NK-92 treated with Interleukin-12 subunit alpha and Interleukin-12 subunit beta, amount 100 ng/mL, for 24 hours (cell line): ENCODE measurements around the gene BRD3OS.

Source experiments
- DNase-seq: peaks from one replicate; lab custom pipeline; 2025; lab: John Stamatoyannopoulos, UW

BRD3OS gene

DNA sequence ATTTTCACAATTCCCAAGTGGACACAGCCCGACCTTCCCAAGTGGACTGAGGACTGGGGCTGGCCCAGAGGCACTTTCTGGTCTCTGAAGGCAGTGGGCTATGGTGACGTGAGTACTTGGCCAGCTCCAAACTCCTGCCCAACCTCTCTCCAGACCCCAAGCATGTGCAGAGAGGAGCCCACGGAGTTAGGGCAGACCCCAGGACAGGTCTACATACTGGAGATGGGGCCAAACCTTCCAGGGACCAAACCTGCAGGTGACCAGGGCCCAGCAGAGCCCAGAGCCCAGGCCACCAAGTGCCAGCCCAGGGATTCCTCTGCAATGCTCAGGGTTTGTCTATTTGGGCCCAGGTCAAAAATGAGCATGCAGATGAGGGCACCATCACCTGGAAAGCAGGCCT lies 27.2 kb downstream of the BRD3OS start:
- no peak for DNase-seq

DNA sequence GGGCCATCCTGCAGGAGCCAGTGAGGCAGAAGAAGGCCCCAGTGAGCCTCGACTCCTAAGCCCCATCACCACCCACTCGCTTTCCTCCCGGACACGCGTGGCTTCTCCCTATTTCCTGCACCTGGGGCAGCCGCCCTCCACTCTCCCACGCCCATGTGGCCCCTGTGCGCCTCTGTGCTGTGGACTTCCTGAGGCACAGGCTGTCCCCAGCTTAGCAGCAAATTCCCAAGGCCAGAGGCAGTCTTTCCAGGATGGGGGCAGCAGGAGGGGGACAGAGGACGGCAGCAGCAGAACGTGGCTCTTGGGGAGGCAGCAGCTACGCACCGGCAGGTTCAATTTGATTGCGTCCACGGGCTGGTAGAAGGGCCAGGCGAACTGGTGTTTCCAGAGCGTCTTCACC lies 27.7 kb downstream of the BRD3OS start:
- no peak for DNase-seq

- no peak for DNase-seq
Measured at GRCh38 chr9:134053401-134053871, 28.2 kb downstream of the BRD3OS start.

DNA sequence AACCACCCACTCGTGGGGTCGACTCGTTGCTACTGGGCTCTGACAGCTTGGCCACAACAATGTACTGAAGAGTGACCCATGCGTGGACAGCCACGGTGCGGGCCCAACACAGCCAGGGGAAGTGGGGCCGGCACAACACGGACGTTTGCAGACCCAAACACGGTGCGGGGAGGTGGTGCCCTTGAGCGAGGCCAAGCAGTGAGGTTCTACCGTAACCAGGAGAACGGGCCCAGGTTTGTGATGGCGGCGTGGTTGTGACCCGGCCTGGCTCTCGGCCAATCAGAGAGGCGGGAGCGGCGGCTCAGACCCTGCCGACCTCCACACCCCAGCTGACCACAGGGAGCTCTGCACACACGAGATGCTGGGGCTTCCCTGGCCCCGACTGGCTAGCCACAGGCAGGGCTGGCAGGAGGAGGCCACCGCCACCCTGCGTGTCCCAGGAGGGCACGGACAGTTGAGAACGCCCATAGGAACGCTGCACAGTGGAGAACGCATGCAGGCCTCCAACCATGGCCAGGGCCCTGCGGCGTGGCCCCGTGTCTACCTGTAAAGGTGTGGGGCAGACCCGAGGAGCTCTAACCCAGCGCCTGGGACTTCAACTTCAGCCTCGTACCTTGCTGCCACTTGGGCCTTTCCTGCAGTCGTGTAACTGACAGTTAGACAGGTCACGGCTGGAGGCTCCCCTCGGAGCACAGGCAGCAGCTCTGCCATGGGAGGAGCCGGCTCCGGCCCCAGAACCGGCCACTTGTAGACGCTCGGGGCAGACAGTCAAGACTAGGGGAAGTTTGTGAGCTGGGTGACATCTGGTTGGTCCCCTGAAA lies 28.9 kb downstream of the BRD3OS start:
- DNase-seq = no peak

GRCh38 chr9:134054891-134055811 lies 29.9 kb downstream of the BRD3OS start:
- DNase-seq = no peak

DNA sequence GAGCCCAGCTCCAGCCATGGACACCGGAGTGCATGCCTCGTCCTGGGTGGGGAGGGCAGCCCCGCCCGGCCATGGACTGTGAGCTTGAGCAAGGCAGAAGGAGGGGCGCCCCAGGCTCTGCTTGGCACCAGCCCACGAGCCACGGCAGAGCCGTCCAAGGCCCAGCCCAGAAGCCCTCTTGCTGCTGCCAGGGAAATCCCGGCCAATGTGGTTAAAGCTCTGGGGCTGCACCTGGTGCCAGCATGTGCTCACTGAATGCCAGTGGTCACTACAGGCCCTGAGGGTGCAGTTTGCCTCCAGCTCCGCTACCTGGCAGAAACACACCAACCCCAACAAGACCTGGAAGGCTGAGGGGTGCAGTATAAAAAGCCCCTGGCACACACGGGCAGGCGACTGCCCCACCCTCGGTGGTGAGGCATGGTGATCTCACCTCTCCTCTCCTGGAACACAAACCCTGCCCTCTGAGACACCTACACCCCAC lies 30.7 kb downstream of the BRD3OS start:
- no peak for DNase-seq

DNA sequence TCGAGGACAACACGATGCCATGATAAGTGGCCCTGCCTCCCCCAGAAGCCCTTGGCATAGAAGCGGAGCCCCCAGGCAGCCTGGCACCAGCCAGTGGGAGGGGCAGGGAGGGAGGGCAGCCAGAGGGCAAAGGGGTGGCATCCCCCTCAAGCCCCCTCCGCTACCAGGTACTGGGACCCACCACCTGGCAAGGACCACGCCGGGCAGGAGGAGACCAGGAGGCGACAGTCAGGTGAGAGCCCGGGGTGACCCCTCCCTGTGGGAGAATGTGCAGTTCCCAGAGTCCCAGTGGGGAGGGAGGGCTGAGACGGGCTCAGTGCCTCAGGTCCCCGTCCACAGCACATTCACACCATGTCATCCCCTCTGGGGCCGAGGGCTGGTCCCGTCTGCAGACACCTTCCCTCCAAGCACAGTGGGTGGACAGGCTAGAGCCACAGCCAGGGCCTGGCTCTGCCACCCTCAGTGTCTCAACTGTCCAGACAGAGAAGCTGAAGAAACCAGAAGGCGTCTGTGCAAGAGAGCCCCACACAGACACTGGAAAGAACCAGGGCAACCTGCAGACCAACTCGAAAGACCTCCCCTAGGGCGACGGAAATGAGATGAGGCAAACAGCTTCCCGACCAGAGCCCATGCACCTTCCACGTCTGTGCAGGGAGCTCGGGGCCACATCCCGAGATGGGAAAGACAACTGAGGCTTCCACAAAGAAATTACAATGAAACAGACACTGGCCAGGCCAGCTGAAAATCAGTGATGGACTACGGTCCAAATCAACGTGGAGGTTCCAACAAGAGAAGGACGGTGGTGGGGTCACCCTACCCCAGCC lies 31.4 kb downstream of the BRD3OS start:
- DNase-seq = no peak

DNA sequence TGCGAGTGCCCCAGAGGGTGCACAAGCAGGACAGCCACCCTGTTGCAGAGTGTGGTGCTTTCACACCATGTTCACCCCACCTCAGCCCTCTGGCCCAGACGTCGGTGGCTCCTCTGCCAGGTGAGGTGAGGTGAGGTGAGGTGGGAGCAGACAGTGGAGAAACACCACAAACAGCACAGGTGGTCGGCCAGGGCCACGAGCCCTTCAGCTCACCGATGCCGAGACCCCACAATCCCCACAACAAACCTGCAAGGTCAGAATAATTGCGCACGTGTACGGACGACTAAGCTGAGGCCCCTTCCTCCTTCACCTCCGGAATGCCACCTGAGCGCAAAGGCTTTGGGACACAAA lies 32.0 kb downstream of the BRD3OS start:
- no peak for DNase-seq

- DNase-seq = no peak
Measured at GRCh38 chr9:134057751-134058701, 32.7 kb downstream of the BRD3OS start.

DNA sequence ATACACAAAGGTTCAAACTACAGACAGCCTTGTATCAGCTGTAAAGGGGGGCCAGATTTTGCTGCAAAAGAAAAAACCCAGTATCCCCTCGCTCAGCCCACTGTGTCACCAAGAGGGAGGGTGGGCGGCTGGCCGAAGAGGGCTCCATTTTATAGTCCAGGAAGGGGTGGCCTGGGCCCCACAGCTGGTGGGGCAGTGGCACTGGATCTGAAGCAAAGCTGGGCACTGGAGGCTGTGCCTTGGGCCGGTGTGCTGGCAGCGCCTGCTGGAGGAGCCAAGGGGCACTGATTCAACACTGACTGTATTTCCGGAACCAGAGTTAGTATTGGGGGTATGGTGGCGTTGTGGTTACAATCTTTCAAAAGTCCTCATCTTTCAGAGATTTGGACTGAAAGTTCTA lies 33.4 kb downstream of the BRD3OS start:
- DNase-seq = no peak

- DNase-seq = no peak
Measured at GRCh38 chr9:134059188-134059641, 33.9 kb downstream of the BRD3OS start.

DNA sequence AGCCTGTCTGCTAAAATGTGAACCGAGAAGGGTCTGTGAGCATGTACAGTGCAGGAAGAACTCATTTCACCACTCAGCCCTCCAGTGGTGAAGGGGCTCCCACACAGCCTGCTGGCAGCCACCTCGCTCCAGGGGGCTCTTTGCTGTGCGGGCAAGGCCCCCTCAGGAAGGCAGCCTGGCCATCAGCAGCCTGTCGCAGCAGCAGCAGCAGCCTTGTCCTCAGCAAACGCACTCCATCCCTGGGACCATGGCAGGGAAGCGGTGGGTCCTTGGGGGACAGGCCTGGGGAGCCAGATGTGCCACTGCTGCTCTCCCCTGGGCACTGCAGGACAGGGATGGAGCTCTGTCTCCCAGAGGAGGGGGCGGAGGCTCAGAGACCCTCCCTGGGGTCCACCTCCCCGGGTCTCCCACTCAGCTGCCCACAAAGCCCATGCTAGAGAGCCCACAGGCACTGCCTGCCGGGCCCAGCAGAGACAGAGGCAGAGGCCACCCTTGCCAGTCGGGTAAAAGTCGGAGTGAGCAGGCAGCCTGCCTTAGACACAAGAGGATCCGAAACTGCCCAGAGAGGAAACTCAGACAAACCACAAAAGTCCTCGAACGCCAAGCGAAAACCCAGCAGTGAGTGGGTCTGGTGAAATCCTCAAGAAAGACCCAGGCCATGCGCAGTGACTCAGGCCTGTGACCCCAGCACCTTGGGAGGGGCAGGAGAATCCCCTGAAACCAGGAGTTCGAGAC lies 34.5 kb downstream of the BRD3OS start:
- no peak for DNase-seq

GRCh38 chr9:134060546-134060945 lies 35.3 kb downstream of the BRD3OS start:
- DNase-seq = no peak

- DNase-seq = no peak
Measured at GRCh38 chr9:134061019-134061687, 35.9 kb downstream of the BRD3OS start.

GRCh38 chr9:134061688-134062371 lies 36.5 kb downstream of the BRD3OS start:
- no peak for DNase-seq

DNA sequence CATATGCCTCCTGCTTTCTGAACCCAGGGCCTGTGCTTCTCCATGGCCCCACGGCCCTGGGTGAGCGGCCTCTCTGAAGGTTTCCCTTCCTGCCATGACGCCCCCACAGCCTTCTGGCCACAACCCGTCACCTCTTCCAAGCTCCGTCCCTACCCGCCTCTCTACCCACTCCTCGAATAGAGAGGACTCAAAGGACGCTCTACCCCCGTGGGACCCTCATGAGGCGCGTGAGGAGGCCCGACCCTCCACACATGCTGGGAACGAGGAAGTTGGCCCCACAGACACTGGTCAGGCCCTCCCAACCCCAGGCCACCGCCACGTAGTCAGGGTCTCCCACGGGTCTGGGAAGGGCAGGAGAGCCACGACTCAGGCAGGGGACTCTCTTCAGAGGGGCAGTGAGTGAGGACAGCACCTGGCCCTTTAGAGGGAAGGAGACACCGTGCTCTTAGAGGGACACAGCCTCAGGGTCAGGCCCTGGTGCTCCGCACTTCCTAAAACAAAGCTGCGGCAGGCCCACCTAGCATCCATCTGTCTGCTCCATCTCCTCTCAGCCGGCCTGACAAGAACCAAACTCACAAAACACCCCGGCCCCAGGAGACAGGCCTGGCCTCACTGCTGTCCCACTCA lies 37.3 kb downstream of the BRD3OS start:
- no peak for DNase-seq

- no peak for DNase-seq
Measured at GRCh38 chr9:134063088-134063570, 37.8 kb downstream of the BRD3OS start.
